IMR-90 (cell line): ENCODE results near the gene B3GNT9. TPM values are rescaled to one million over a fixed set of nuclear protein-coding genes. Genes with fewer than 3 reads are reported as not detected.
A peak's percentile ranks its signal among the peaks of the same experiment; 100 is the strongest.

Experiments used
- ATAC-seq: fragments of 200-7000 bp; cut with Tn5 transposase; 2 replicates; pipeline ENCODE4 v1.9.1; 2020; ENCODE audit warnings: low read depth, mild to moderate bottlenecking, moderate library complexity
- BruUV-seq: library from RNA; stranded (reverse); fragments of 400-500 nt; replicated peaks from 2 replicates; lab custom pipeline; 2021; lab: Mats Ljungman, UMichigan
- CTCF ChIA-PET: fragments of 300-600 bp; formaldehyde crosslinking; extraction: SDS; loops from one replicate; lab custom pipeline; 2021; ENCODE audit warnings: antibody characterized with exemption; lab: Yijun Ruan, JAX
- POLR2A ChIA-PET: fragments of 300-600 bp; sonication (Branson Sonifier 250); formaldehyde crosslinking; loops from one replicate; lab custom pipeline; 2022; ENCODE audit warnings: antibody characterized with exemption; ENCODE audit not compliant: unreplicated experiment; lab: Charles Lee
- DNase-seq: peaks from one replicate; pipeline ENCODE4 v3.0.0; 2013
- H2AFZ ChIP-seq: replicated peaks from 2 replicates; pipeline ENCODE3; 2013; ENCODE audit warnings: low read length, mild to moderate bottlenecking; ENCODE audit not compliant: poor library complexity
- H2AK5ac ChIP-seq: 2 replicates; pipeline ENCODE4 v1.6.1; 2013; ENCODE audit warnings: low read depth, low read length, inconsistent platforms
- H2AK9ac ChIP-seq: replicated peaks from 2 replicates; pipeline ENCODE3; 2013; ENCODE audit warnings: mild to moderate bottlenecking, low read depth, low read length, moderate library complexity; ENCODE audit not compliant: poor library complexity
- H2BK120ac ChIP-seq: 2 replicates; pipeline ENCODE4 v1.6.1; 2013; ENCODE audit warnings: low read depth, low read length, inconsistent platforms
- H2BK15ac ChIP-seq: 3 replicates; pipeline ENCODE4 v1.6.1; 2013; ENCODE audit warnings: low read depth, low read length, inconsistent platforms
- H2BK20ac ChIP-seq: 2 replicates; pipeline ENCODE4 v1.6.1; 2013; ENCODE audit warnings: low read depth, mild to moderate bottlenecking, inconsistent platforms, low read length, moderate library complexity
- H2BK5ac ChIP-seq: 2 replicates; pipeline ENCODE4 v1.6.1; 2013; ENCODE audit warnings: mild to moderate bottlenecking, low read depth, low read length, inconsistent platforms; ENCODE audit not compliant: poor library complexity, severe bottlenecking
- H3K14ac ChIP-seq: replicated peaks from 2 replicates; pipeline ENCODE4 v1.6.1; 2013; ENCODE audit warnings: low read depth, low read length, inconsistent platforms
- H3K18ac ChIP-seq: 2 replicates; pipeline ENCODE4 v1.6.1; 2013; ENCODE audit warnings: low read depth, low read length, control low read depth
- H3K23ac ChIP-seq: 2 replicates; pipeline ENCODE4 v1.6.1; 2013; ENCODE audit warnings: low read depth, low read length, inconsistent platforms
- H3K27ac ChIP-seq: 2 replicates; pipeline ENCODE4 v1.5.1; 2013; ENCODE audit warnings: mild to moderate bottlenecking, control low read depth, low read length; ENCODE audit not compliant: insufficient read depth
- H3K27me3 ChIP-seq: 2 replicates; pipeline ENCODE4 v1.6.1; 2013; ENCODE audit warnings: low read length; ENCODE audit not compliant: control insufficient read depth, insufficient read depth
- H3K36me3 ChIP-seq: 2 replicates; pipeline ENCODE4 v1.6.1; 2013; ENCODE audit warnings: low read length, mixed read lengths; ENCODE audit not compliant: control insufficient read depth, insufficient read depth
- H3K4ac ChIP-seq: 2 replicates; pipeline ENCODE4 v1.6.1; 2013; ENCODE audit warnings: low read depth, low read length, inconsistent platforms
- H3K4me1 ChIP-seq: 2 replicates; pipeline ENCODE4 v1.6.1; 2013; ENCODE audit warnings: low read length, mixed read lengths; ENCODE audit not compliant: control insufficient read depth, insufficient read depth
- H3K4me2 ChIP-seq: 2 replicates; pipeline ENCODE4 v1.6.1; 2013; ENCODE audit warnings: low read depth, mild to moderate bottlenecking, control low read depth, low read length, moderate library complexity
- H3K4me3 ChIP-seq: 2 replicates; pipeline ENCODE4 v1.5.1; 2013; ENCODE audit warnings: low read depth, mild to moderate bottlenecking, control low read depth, low read length, moderate library complexity; ENCODE audit not compliant: insufficient read depth
- H3K56ac ChIP-seq: 2 replicates; pipeline ENCODE4 v1.6.1; 2013; ENCODE audit warnings: low read length, inconsistent platforms; ENCODE audit not compliant: insufficient read depth; ENCODE audit errors: extremely low read depth
- H3K79me1 ChIP-seq, 2 experiments: 2 replicates each; pipeline ENCODE4 v1.6.1; 2013; ENCODE audit warnings: low read length in 2 of 2, inconsistent platforms in 1 of 2, low read depth in 1 of 2
- H3K9ac ChIP-seq: 2 replicates; pipeline ENCODE4 v1.6.1; 2013; ENCODE audit warnings: low read depth, low read length, control low read depth
- H3K9me1 ChIP-seq: 2 replicates; pipeline ENCODE4 v1.6.1; 2013; ENCODE audit warnings: low read length, inconsistent platforms; ENCODE audit not compliant: insufficient read depth
- H3K9me3 ChIP-seq: 2 replicates; pipeline ENCODE4 v1.6.1; 2013; ENCODE audit warnings: low read length; ENCODE audit not compliant: control insufficient read depth, insufficient read depth
- H4K20me1 ChIP-seq: 2 replicates; pipeline ENCODE4 v1.6.1; 2013; ENCODE audit warnings: low read length, inconsistent platforms; ENCODE audit not compliant: insufficient read depth
- H4K5ac ChIP-seq: 2 replicates; pipeline ENCODE4 v1.6.1; 2013; ENCODE audit warnings: mild to moderate bottlenecking, low read depth, low read length, control low read depth
- H4K8ac ChIP-seq, 2 experiments: 2 replicates each; pipeline ENCODE4 v1.6.1; 2013; ENCODE audit warnings: low read depth in 2 of 2, low read length in 2 of 2, control low read depth in 1 of 2, inconsistent platforms in 1 of 2
- H4K91ac ChIP-seq: 2 replicates; pipeline ENCODE4 v1.6.1; 2013; ENCODE audit warnings: low read depth, low read length, inconsistent platforms; ENCODE audit not compliant: insufficient read depth
- CTCF ChIP-seq: conservative IDR thresholded peaks from 2 replicates; pipeline ENCODE4 v1.5.1; 2012; ENCODE audit warnings: mild to moderate bottlenecking, low read depth, low read length, improper control_type of control experiment
- FOS ChIP-seq: fragments of 150-350 bp; IDR thresholded peaks from 2 replicates; pipeline ENCODE4 v1.6.1; 2016; ENCODE audit warnings: low read depth, low read length
- WGBS, 2 experiments: methylation state at CpG; one replicate each; pipeline versions ENCODE4 v1.1.5 to v1.1.7; 2013; ENCODE audit warnings: missing lambda C conversion rate in 2 of 2; ENCODE audit not compliant: insufficient read length in 1 of 2; ENCODE audit errors: extremely low coverage in 2 of 2; 5-methylcytosine and 5-hydroxymethylcytosine counted together
- dilution Hi-C: fragments of 300-500 bp; cut with HindIII; formaldehyde crosslinking; loops from one replicate; pipeline ENCODE4 v1.14.3; 2018; ENCODE audit warnings: low sequenced_read_pairs; ENCODE audit not compliant: unreplicated experiment
- in situ Hi-C: fragments of 300-500 bp; cut with MboI; formaldehyde crosslinking; loops from 3 replicates; pipeline ENCODE4 v1.14.3; 2019; ENCODE audit warnings: low sequenced_read_pairs, inconsistent platforms, mixed read lengths
- intact Hi-C: fragments of 100-400 bp; cut with micrococcal nuclease; formaldehyde crosslinking; loops from 2 replicates; pipeline ENCODE4 v1.10.0; 2022
- polyA plus RNA-seq, 3 experiments: library from polyadenylated mRNA; depleted of rRNA; stranded (reverse); fragments of >200 nt; gene quantifications; 2 replicates each; pipeline ENCODE4 v1.2.3, GENCODE V29; 2012; ENCODE audit warnings: low replicate concordance in 1 of 3
- total RNA-seq: library from RNA; depleted of rRNA; stranded (reverse); fragments of >200 nt; gene quantifications from 2 replicates; pipeline ENCODE4 v1.2.3, GENCODE V29; 2012

Gene B3GNT9
- total and polyA plus RNA-seq, 2 of the 4 experiments (the other 2 are of a cell fraction), result 5.0 to 12.0 TPM

DNA sequence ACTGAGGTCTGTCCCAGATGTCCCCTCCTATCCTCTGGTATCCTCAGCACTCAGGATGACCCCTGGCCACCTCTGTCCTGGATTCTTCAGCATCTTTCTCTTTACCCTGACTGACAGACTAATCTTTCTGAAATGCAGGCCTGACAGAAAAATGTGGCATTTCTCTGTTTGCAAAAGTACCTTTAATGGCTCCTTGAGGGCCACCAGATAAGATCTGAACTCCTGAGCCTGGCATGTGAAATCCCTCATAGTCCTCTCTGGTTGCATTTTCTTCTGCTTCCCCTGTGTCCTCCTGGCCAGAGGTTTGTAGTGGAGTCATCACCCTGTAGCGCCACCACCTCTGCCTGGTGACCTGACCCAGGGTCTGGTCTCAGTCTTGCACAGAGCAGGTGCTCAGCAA lies 46.1 kb upstream of the B3GNT9 start:
- Histone ChIP-seq H2BK15ac (no peak overlapping the region), H3K27me3 (no peaks in the 10 kb centered on the region), H3K9me3 (no peaks in the 10 kb centered on the region), H3K56ac (no peak overlapping the region), H3K4me1 (peaks cover 8% of the 10 kb centered on the region), H4K5ac (no peak overlapping the region), H4K8ac (no peak overlapping the region), H3K9ac (no peak overlapping the region), H4K20me1 (peaks cover 34% of the 10 kb centered on the region), H2BK20ac (no peak overlapping the region), H3K36me3 (peaks cover 62% of the 10 kb centered on the region), H2AFZ (peak overlapping the region; percentile 43), H2AK5ac (no peak overlapping the region), H3K9me1 (peaks cover 9% of the 10 kb centered on the region), H3K27ac (no peak overlapping the region), H3K23ac (no peak overlapping the region), H3K18ac (no peak overlapping the region), H2BK120ac (no peak overlapping the region), H2AK9ac (peak overlapping the region; percentile 50), H2BK5ac (no peak overlapping the region), H4K91ac (no peak overlapping the region), H3K79me1 (peaks cover 25 to 48% of the 10 kb centered on the region in 2 experiments), H3K4me3 (no peak overlapping the region), H3K14ac (no peak overlapping the region), H3K4ac (no peak overlapping the region), H3K4me2 (no peak overlapping the region)
- in situ Hi-C loops (no loop called here), dilution Hi-C loops (no loop called here), intact Hi-C loops (no loop called here)
- ATAC-seq, result no peak
- DNase-seq, result no peak
- TF ChIP-seq CTCF, result no peak
- TF ChIP-seq FOS, result no peak
- ChIA-PET POLR2A (no interaction called here), CTCF (no interaction called here)
- BruUV-seq, result no TSS peak
- WGBS, 2 experiments, result no CpG with 5 or more reads among the region's 1 CpG
